H1 (cell line): ENCODE measurements around the gene C15orf40. TPM values are rescaled to one million over a fixed set of nuclear protein-coding genes. Genes with fewer than 3 reads are reported as not detected.

ENCODE experiments used
- CTCF ChIA-PET: fragments of 300-600 bp; sonication (Branson Sonifier 250); formaldehyde crosslinking; loops from one replicate; lab custom pipeline; 2021; ENCODE audit not compliant: partially characterized antibody; lab: Charles Lee
- POLR2A ChIA-PET: fragments of 300-600 bp; sonication (Branson Sonifier 250); formaldehyde crosslinking; loops from one replicate; lab custom pipeline; 2021; ENCODE audit warnings: inconsistent platforms; ENCODE audit not compliant: partially characterized antibody; lab: Charles Lee
- DNase-seq, 2 experiments: peaks; one replicate each; pipeline versions ENCODE4 v3.0.0 to v3.0.0-alpha.2; 2010 to 2022; ENCODE audit warnings: low spot score in 2 of 2, low read depth in 1 of 2, mixed read lengths in 1 of 2
- FAIRE-seq: peaks from 2 replicates; lab custom pipeline; 2011; peaks lifted over from hg19 to GRCh38; lab: Jason Lieb, UNC
- H2AFZ ChIP-seq: 2 replicates; pipeline ENCODE4 v1.8.1; 2012; ENCODE audit warnings: low read length, inconsistent platforms
- H2AK5ac ChIP-seq: 2 replicates; pipeline ENCODE4 v1.6.1; 2013; ENCODE audit warnings: low read depth, low read length
- H2BK120ac ChIP-seq: replicated peaks from 2 replicates; pipeline ENCODE3; 2013; ENCODE audit warnings: low read depth, low read length, inconsistent platforms
- H2BK12ac ChIP-seq: 2 replicates; pipeline ENCODE4 v1.6.1; 2013; ENCODE audit warnings: low read depth, low read length
- H2BK15ac ChIP-seq: 2 replicates; pipeline ENCODE4 v1.6.1; 2013; ENCODE audit warnings: low read length
- H2BK20ac ChIP-seq: 2 replicates; pipeline ENCODE4 v1.6.1; 2013; ENCODE audit warnings: low read length
- H2BK5ac ChIP-seq: 2 replicates; pipeline ENCODE4 v1.6.1; 2013; ENCODE audit warnings: low read depth, low read length
- H3K14ac ChIP-seq: 2 replicates; pipeline ENCODE4 v1.6.1; 2013; ENCODE audit warnings: inconsistent platforms; ENCODE audit not compliant: insufficient read length
- H3K18ac ChIP-seq: 2 replicates; pipeline ENCODE4 v1.6.1; 2013; ENCODE audit warnings: low read length; ENCODE audit errors: extremely low read depth
- H3K23ac ChIP-seq: 2 replicates; pipeline ENCODE4 v1.6.1; 2013; ENCODE audit warnings: inconsistent platforms; ENCODE audit not compliant: insufficient read length
- H3K23me2 ChIP-seq: 2 replicates; pipeline ENCODE4 v1.6.1; 2013; ENCODE audit warnings: low read depth, low read length
- H3K27ac ChIP-seq: 2 replicates; pipeline ENCODE4 v1.6.1; 2011; ENCODE audit warnings: low read depth, low read length, inconsistent platforms
- H3K27me3 ChIP-seq, 4 experiments: replicated peaks in 1 of 4; 1 replicate in 1 of 4; 2 replicates in 3 of 4; pipeline versions ENCODE4 v1.6.1 to v1.8.1; 2011 to 2013; ENCODE audit warnings: low read length in 3 of 4, mild to moderate bottlenecking in 3 of 4, inconsistent platforms in 2 of 4, mixed read lengths in 2 of 4, moderate library complexity in 1 of 4; ENCODE audit not compliant: control insufficient read depth in 3 of 4, insufficient read depth in 3 of 4; ENCODE audit errors: extremely low read depth in 1 of 4
- H3K36me3 ChIP-seq, 4 experiments: 2 replicates each; pipeline versions ENCODE4 v1.6.1 to v1.8.1; 2011 to 2013; ENCODE audit warnings: mild to moderate bottlenecking in 4 of 4, low read length in 3 of 4, moderate library complexity in 2 of 4, control low read depth in 1 of 4, inconsistent platforms in 1 of 4; ENCODE audit not compliant: insufficient read depth in 4 of 4, control insufficient read depth in 2 of 4
- H3K4ac ChIP-seq: replicated peaks from 2 replicates; pipeline ENCODE3; 2013; ENCODE audit warnings: low read length, low read depth, mixed read lengths, inconsistent platforms; ENCODE audit not compliant: insufficient read length
- H3K4me1 ChIP-seq, 4 experiments: replicated peaks in 1 of 4; 1 replicate in 1 of 4; 2 replicates in 3 of 4; pipeline versions ENCODE4 v1.6.1 to v1.8.1; 2011 to 2013; ENCODE audit warnings: low read length in 3 of 4, inconsistent platforms in 2 of 4, mixed read lengths in 1 of 4; ENCODE audit not compliant: insufficient read depth in 4 of 4, control insufficient read depth in 3 of 4
- H3K4me2 ChIP-seq, 2 experiments: 2 replicates each; pipeline versions ENCODE4 v1.6.1 to v1.8.1; 2011 to 2013; ENCODE audit warnings: low read depth in 2 of 2, low read length in 2 of 2, control low read depth in 1 of 2, inconsistent platforms in 1 of 2, mild to moderate bottlenecking in 1 of 2; ENCODE audit not compliant: insufficient read depth in 1 of 2
- H3K4me3 ChIP-seq, 4 experiments: fragments of 200-600, 300-600 bp in 1 of 4; sonication (generic), shearing (Covaris generic), sonication (Bioruptor Twin) in 1 of 4; 2 replicates each; pipeline versions ENCODE4 v1.5.1 to v1.8.1; 2011 to 2016; ENCODE audit warnings: low read length in 4 of 4, low read depth in 3 of 4, control low read depth in 2 of 4, inconsistent platforms in 2 of 4, mild to moderate bottlenecking in 2 of 4, mixed read lengths in 1 of 4, moderate library complexity in 1 of 4; ENCODE audit not compliant: insufficient read depth in 2 of 4; ENCODE audit errors: extremely low read depth in 1 of 4
- H3K56ac ChIP-seq: replicated peaks from 2 replicates; pipeline ENCODE3; 2013; ENCODE audit warnings: low read depth, mild to moderate bottlenecking, mixed read lengths, low read length, inconsistent platforms; ENCODE audit not compliant: insufficient read length
- H3K79me1 ChIP-seq: 2 replicates; pipeline ENCODE4 v1.6.1; 2013; ENCODE audit warnings: low read depth, low read length, control low read depth
- H3K79me2 ChIP-seq, 2 experiments: 2 replicates each; pipeline versions ENCODE4 v1.6.1 to v1.8.1; 2012 to 2013; ENCODE audit warnings: low read length in 2 of 2, mild to moderate bottlenecking in 2 of 2, inconsistent platforms in 1 of 2; ENCODE audit not compliant: insufficient read depth in 2 of 2, control insufficient read depth in 1 of 2
- H3K9ac ChIP-seq, 4 experiments: replicated peaks in 1 of 4; 1 replicate in 1 of 4; 2 replicates in 3 of 4; pipeline versions ENCODE4 v1.6.1 to v1.8.1; 2011 to 2013; ENCODE audit warnings: low read depth in 3 of 4, low read length in 3 of 4, control low read depth in 2 of 4, mild to moderate bottlenecking in 2 of 4, moderate library complexity in 2 of 4, inconsistent platforms in 1 of 4; ENCODE audit errors: extremely low read depth in 1 of 4
- H3K9me3 ChIP-seq, 2 experiments: 2 replicates each; pipeline versions ENCODE4 v1.6.1 to v1.8.1; 2012 to 2013; ENCODE audit warnings: mild to moderate bottlenecking in 2 of 2, moderate library complexity in 2 of 2, control low read depth in 1 of 2, inconsistent platforms in 1 of 2, low read depth in 1 of 2, low read length in 1 of 2, mixed read lengths in 1 of 2; ENCODE audit not compliant: insufficient read depth in 2 of 2
- H4K20me1 ChIP-seq, 2 experiments: replicated peaks in 1 of 2; 2 replicates each; pipeline versions ENCODE3 to v1.8.1; 2011 to 2013; ENCODE audit warnings: inconsistent platforms in 2 of 2, low read length in 2 of 2, mild to moderate bottlenecking in 1 of 2; ENCODE audit not compliant: insufficient read depth in 2 of 2, control insufficient read depth in 1 of 2
- H4K5ac ChIP-seq: 2 replicates; pipeline ENCODE4 v1.6.1; 2013; ENCODE audit warnings: low read length, low read depth, mixed read lengths, inconsistent platforms; ENCODE audit not compliant: insufficient read length
- H4K8ac ChIP-seq: 2 replicates; pipeline ENCODE4 v1.8.0; 2013; ENCODE audit warnings: mild to moderate bottlenecking, moderate library complexity, low read length, inconsistent platforms; ENCODE audit not compliant: insufficient read depth; ENCODE audit errors: extremely low read depth
- H4K91ac ChIP-seq: replicated peaks from 2 replicates; pipeline ENCODE3; 2013; ENCODE audit warnings: low read length, mixed read lengths, inconsistent platforms; ENCODE audit not compliant: insufficient read length
- ATF2 ChIP-seq: IDR thresholded peaks from 2 replicates; pipeline ENCODE4 v1.6.1; 2012; ENCODE audit warnings: low read length, inconsistent platforms
- BCL11A ChIP-seq, 2 experiments: IDR thresholded peaks; one replicate each; pipeline ENCODE4 v1.6.1; 2011; ENCODE audit warnings: low read depth in 2 of 2, low read length in 2 of 2, mild to moderate bottlenecking in 2 of 2
- KDM1A ChIP-seq: fragments of 200-600, 300-600 bp; sonication (generic); IDR thresholded peaks from 2 replicates; pipeline ENCODE4 v1.7.1; 2016; ENCODE audit warnings: mild to moderate bottlenecking, low read length, borderline replicate concordance
- NRF1 ChIP-seq: IDR thresholded peaks from 2 replicates; pipeline ENCODE4 v1.6.1; 2011; ENCODE audit warnings: mild to moderate bottlenecking, low read depth, low read length, improper control_type of control experiment
- PHF8 ChIP-seq: fragments of 200-600 bp; sonication (generic); conservative IDR thresholded peaks from 2 replicates; pipeline ENCODE4 v1.7.1; 2012; ENCODE audit warnings: low read depth, mild to moderate bottlenecking, inconsistent platforms, low read length, moderate library complexity
- RBBP5 ChIP-seq: IDR thresholded peaks from 2 replicates; pipeline ENCODE4 v1.7.1; 2012; ENCODE audit warnings: low read depth, mild to moderate bottlenecking, inconsistent platforms, low read length, moderate library complexity, borderline replicate concordance
- SIX5 ChIP-seq: IDR thresholded peaks from 2 replicates; pipeline ENCODE4 v1.6.1; 2011; ENCODE audit warnings: mild to moderate bottlenecking, low read depth, low read length
- SP1 ChIP-seq: IDR thresholded peaks from 2 replicates; pipeline ENCODE4 v1.6.1; 2011; ENCODE audit warnings: low read depth, low read length
- SRF ChIP-seq: IDR thresholded peaks from 2 replicates; pipeline ENCODE4 v1.6.1; 2011; ENCODE audit warnings: mild to moderate bottlenecking, low read depth, low read length, moderate library complexity
- TAF7 ChIP-seq: optimal IDR thresholded peaks from 2 replicates; pipeline ENCODE3; 2011; ENCODE audit warnings: low read depth, mild to moderate bottlenecking, inconsistent platforms, low read length, moderate library complexity, borderline replicate concordance
- TEAD4 ChIP-seq: IDR thresholded peaks from 2 replicates; pipeline ENCODE4 v1.6.1; 2012; ENCODE audit warnings: low read depth, low read length, inconsistent platforms, mixed read lengths
- WGBS, 2 experiments: shearing (Covaris generic) in 1 of 2; methylation state at CpG; one replicate each; pipeline versions ENCODE4 v1.1.6 to v1.1.7; 2013 to 2015; ENCODE audit warnings: low lambda C conversion rate in 2 of 2, mixed read lengths in 2 of 2, inconsistent platforms in 1 of 2, low coverage in 1 of 2, missing lambda C conversion rate in 1 of 2; ENCODE audit not compliant: insufficient replicate concordance in 2 of 2, insufficient coverage in 1 of 2, insufficient read length in 1 of 2; ENCODE audit errors: extremely low coverage in 1 of 2, missing lambda C conversion rate in 1 of 2; 5-methylcytosine and 5-hydroxymethylcytosine counted together
- polyA plus RNA-seq, 7 experiments: library from polyadenylated mRNA; depleted of rRNA in 3 of 7; stranded (reverse) in 5 of 7; unstranded in 2 of 7; fragments of >200 nt in 5 of 7; fragments of 200-250 nt in 2 of 7; gene quantifications; 1 replicate in 5 of 7; 2 replicates in 1 of 7; 4 replicates in 1 of 7; pipeline versions ENCODE4 v1.2.1 to v1.2.3, GENCODE V29; 2011 to 2013; ENCODE audit warnings: missing spikeins in 2 of 7, mixed read lengths in 2 of 7
- total RNA-seq: library from RNA; stranded (reverse); fragmentation: NEBNext Ultra II Directional; extraction: Animal tissue kit (Norgen Biotek cat#: 25700); gene quantifications from 2 replicates; pipeline ENCODE4 v1.2.1, GENCODE V29; 2021
- TF ChIP-seq, protein P1 (sequence below): IDR thresholded peaks from 2 replicates; pipeline ENCODE4 v1.6.1; 2012; ENCODE audit warnings: inconsistent platforms

C15orf40 gene
- total and polyA plus RNA-seq, 2 of the 8 experiments (the other 6 are each of a cell fraction or from before 2014, with no cell fraction given): 10.7 TPM

GRCh38 chr15:82950295-82950694 is 61.1 kb downstream of the C15orf40 start:
- no peaks in the 10 kb centered on the region for H3K79me2 ChIP-seq
- ChIA-PET POLR2A (interaction anchor here (1.3 kb wide), 1 partner anchor 8 kb away, joined by 3 read pairs; no protein-coding TSS in a partner anchor), CTCF (no interaction called here)
- no peak overlapping the region for H3K27ac ChIP-seq
- 91% methylated on average over 5 of the region's 5 CpGs; no CpG with 5 or more reads in 1 of the 2 experiments for WGBS, 2 experiments
- no peak overlapping the region for H3K18ac ChIP-seq
- no peak overlapping the region for H2AFZ ChIP-seq
- H2BK15ac ChIP-seq: no peak overlapping the region
- no peak overlapping the region for H4K5ac ChIP-seq
- DNase-seq (no peak), FAIRE-seq (no peak)
- peaks cover 0 to 17% (median 10%) of the 10 kb centered on the region in 4 experiments; a peak in 5 of 7 replicates for H3K27me3 ChIP-seq
- peaks cover 3% of the 10 kb centered on the region; the same call in 1 of the 2 replicates for H3K23me2 ChIP-seq
- no peak overlapping the region for H3K9ac ChIP-seq
- H3K79me1 ChIP-seq: no peaks in the 10 kb centered on the region
- H3K23ac ChIP-seq: no peak overlapping the region
- no peak overlapping the region for H2BK5ac ChIP-seq
- no peak overlapping the region; a peak in 1 of 4 replicates for H3K4me2 ChIP-seq
- no peak overlapping the region for H2BK12ac ChIP-seq
- no peak overlapping the region for H3K4ac ChIP-seq
- no peaks in the 10 kb centered on the region; a peak in 1 of 7 replicates for H3K4me1 ChIP-seq
- H2BK120ac ChIP-seq: no peak overlapping the region
- H3K56ac ChIP-seq: no peak overlapping the region
- H3K4me3 ChIP-seq: no peak overlapping the region
- no peaks in the 10 kb centered on the region for H3K36me3 ChIP-seq
- H3K9me3 ChIP-seq: no peaks in the 10 kb centered on the region
- H3K14ac ChIP-seq: no peak overlapping the region
- H2AK5ac ChIP-seq: no peak overlapping the region
- peaks cover 0 to 2% of the 10 kb centered on the region in 2 experiments for H4K20me1 ChIP-seq
- no peak overlapping the region for H4K8ac ChIP-seq
- H4K91ac ChIP-seq: no peak overlapping the region
- H2BK20ac ChIP-seq: no peak overlapping the region
- TF ChIP-seq SP1 (no peak), PHF8 (no peak), TEAD4 (no peak), BCL11A (IDR thresholded peaks at IDR 0.05; ENCODE audit: low read depth in 2 of 2, low read length in 2 of 2) (no peak), KDM1A (no peak), NRF1 (no peak), TAF7 (no peak), SIX5 (no peak), RBBP5 (no peak), SRF (no peak), ATF2 (no peak)
- TF ChIP-seq, protein P1, sequence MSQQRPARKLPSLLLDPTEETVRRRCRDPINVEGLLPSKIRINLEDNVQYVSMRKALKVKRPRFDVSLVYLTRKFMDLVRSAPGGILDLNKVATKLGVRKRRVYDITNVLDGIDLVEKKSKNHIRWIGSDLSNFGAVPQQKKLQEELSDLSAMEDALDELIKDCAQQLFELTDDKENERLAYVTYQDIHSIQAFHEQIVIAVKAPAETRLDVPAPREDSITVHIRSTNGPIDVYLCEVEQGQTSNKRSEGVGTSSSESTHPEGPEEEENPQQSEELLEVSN: no peak
